Activated CD4-positive, alpha-beta T cell treated with anti-CD3 and anti-CD28 coated beads for 36 hours (primary cell): ENCODE data around the gene COL4A6. TPM values are rescaled to one million over a fixed set of nuclear protein-coding genes. Genes with fewer than 3 reads are reported as not detected.
A peak's percentile ranks its signal among the peaks of the same experiment; 100 is the strongest.

ENCODE experiments used
- ATAC-seq: fragments of 200-7000 bp; cut with Tn5 transposase; one replicate; pipeline ENCODE4 v1.10.0; 2021; ENCODE audit warnings: mild to moderate bottlenecking, moderate library complexity
- CTCF ChIA-PET: fragments of 350-600 bp; sonication (Branson Sonifier 250); formaldehyde crosslinking; loops from one replicate; lab custom pipeline; 2021; ENCODE audit warnings: antibody characterized with exemption; lab: Charles Lee
- POLR2A ChIA-PET: fragments of 350-600 bp; sonication (Branson Sonifier 250); formaldehyde crosslinking; loops from one replicate; lab custom pipeline; 2021; ENCODE audit warnings: antibody characterized with exemption, inconsistent platforms; lab: Charles Lee
- DNase-seq: peaks from one replicate; pipeline ENCODE4 v3.0.0-alpha.2; 2020
- H3K27ac Mint-ChIP-seq: one replicate; pipeline ENCODE4 v1.8.0; 2021; ENCODE audit warnings: mixed read lengths
- H3K27me3 Mint-ChIP-seq: one replicate; pipeline ENCODE4 v1.8.0; 2021; ENCODE audit warnings: mixed read lengths
- H3K36me3 Mint-ChIP-seq: one replicate; pipeline ENCODE4 v1.8.0; 2021; ENCODE audit warnings: low read depth, mixed read lengths
- H3K4me1 Mint-ChIP-seq: one replicate; pipeline ENCODE4 v1.8.0; 2021; ENCODE audit warnings: mixed read lengths
- H3K4me3 Mint-ChIP-seq: one replicate; pipeline ENCODE4 v1.8.0; 2021; ENCODE audit warnings: mild to moderate bottlenecking, moderate library complexity, mixed read lengths
- H3K9me3 Mint-ChIP-seq: one replicate; pipeline ENCODE4 v1.8.0; 2021; ENCODE audit warnings: low read depth, mixed read lengths
- intact Hi-C, 2 experiments: fragments of 100-400 bp; cut with DNase I in 1 of 2; cut with micrococcal nuclease in 1 of 2; formaldehyde crosslinking; loops; one replicate each; pipeline versions ENCODE4 v1.14.2 to v1.15.1; 2022 to 2024; cut with DNase I, micrococcal nuclease
- total RNA-seq, 2 experiments: library from RNA; stranded (reverse); gene quantifications; one replicate each; pipeline ENCODE4 v1.2.3, GENCODE V29; 2021

The COL4A6 gene
- total RNA-seq, 2 experiments from 2014 or later: not detected

GRCh38 chrX:108199041-108199440 is 239.2 kb downstream of the COL4A6 start:
- Mint-ChIP-seq H3K9me3 (no peaks in the 10 kb centered on the region), H3K27me3 (no peaks in the 10 kb centered on the region), H3K27ac (no peak overlapping the region), H3K36me3 (no peaks in the 10 kb centered on the region), H3K4me3 (no peak overlapping the region), H3K4me1 (no peaks in the 10 kb centered on the region)
- CTCF ChIA-PET: interaction anchor here (1.1 to 1.3 kb wide), 2 partner anchors 25 to 46 kb away, joined by 3 read pairs; no protein-coding TSS in a partner anchor
- ATAC-seq (no peak), DNase-seq (no peak)
- POLR2A ChIA-PET: no interaction called here
- intact Hi-C loops: loop anchor here in 1 of 2 experiments (10.0 kb wide), 2 partner anchors 56 to 336 kb away; no protein-coding TSS in a partner anchor

DNA sequence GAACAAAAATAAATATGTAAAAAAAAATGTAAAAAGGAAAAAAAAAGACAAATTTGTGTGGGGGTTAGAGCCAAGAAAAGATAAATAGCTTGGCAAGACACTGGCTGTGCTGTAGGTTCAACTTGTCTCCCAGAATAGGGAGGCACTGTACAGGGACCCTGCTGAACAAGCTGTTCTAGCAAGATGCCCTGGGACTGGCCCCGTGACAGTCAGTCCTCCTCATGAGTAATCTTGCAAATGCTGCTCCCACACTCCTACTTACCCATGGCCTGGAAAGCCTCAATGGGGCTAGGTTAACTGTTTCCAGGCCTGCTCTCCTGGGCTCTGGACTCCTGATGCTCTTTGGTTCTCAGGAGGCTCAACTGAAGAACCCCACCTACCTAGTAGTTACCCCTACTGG is 239.8 kb downstream of the COL4A6 start:
- no peaks in the 10 kb centered on the region for H3K27me3 Mint-ChIP-seq
- DNase-seq: no peak
- ATAC-seq: no peak
- H3K27ac Mint-ChIP-seq: no peak overlapping the region
- no peak overlapping the region for H3K4me3 Mint-ChIP-seq
- no peaks in the 10 kb centered on the region for H3K9me3 Mint-ChIP-seq
- H3K36me3 Mint-ChIP-seq: no peaks in the 10 kb centered on the region
- intact Hi-C loops: loop anchor here in 1 of 2 experiments (10.0 kb wide), 2 partner anchors 56 to 336 kb away; no protein-coding TSS in a partner anchor
- POLR2A ChIA-PET: no interaction called here
- CTCF ChIA-PET: interaction anchor here (0.6 kb wide), 1 partner anchor 521 kb away, joined by 3 read pairs; no protein-coding TSS in a partner anchor
- no peaks in the 10 kb centered on the region for H3K4me1 Mint-ChIP-seq

GRCh38 chrX:108186811-108187210 is 251.4 kb downstream of the COL4A6 start:
- POLR2A ChIA-PET: no interaction called here
- ATAC-seq (no peak), DNase-seq (no peak)
- Mint-ChIP-seq H3K27ac (no peak overlapping the region), H3K27me3 (no peaks in the 10 kb centered on the region), H3K4me3 (no peak overlapping the region), H3K4me1 (no peaks in the 10 kb centered on the region), H3K36me3 (no peaks in the 10 kb centered on the region), H3K9me3 (no peaks in the 10 kb centered on the region)
- intact Hi-C loops: no loop called here
- CTCF ChIA-PET: no interaction called here

DNA sequence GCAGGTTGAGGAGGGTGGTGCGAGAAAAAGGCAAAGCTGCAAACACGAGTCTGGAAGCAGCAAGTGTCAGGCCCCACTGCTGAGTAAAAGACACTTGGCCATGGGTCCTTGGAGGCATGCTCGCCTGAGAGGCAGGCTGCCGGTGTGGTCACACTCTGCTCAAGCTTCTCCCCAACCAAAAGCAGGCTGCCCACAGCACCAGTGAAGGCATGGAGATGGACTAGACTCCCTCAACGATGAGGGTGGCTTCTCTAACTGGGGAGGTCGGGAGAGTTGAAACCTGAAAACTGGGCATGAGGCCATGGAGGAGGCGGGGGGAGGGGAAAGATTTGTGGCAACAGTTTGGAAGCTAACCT is 260.1 kb downstream of the COL4A6 start:
- H3K9me3 Mint-ChIP-seq: no peaks in the 10 kb centered on the region
- no peak overlapping the region for H3K27ac Mint-ChIP-seq
- DNase-seq (no peak), ATAC-seq (no peak)
- intact Hi-C loops: no loop called here
- H3K36me3 Mint-ChIP-seq: no peaks in the 10 kb centered on the region
- ChIA-PET CTCF (no interaction called here), POLR2A (no interaction called here)
- no peak overlapping the region for H3K4me3 Mint-ChIP-seq
- no peaks in the 10 kb centered on the region for H3K27me3 Mint-ChIP-seq
- no peaks in the 10 kb centered on the region for H3K4me1 Mint-ChIP-seq

DNA sequence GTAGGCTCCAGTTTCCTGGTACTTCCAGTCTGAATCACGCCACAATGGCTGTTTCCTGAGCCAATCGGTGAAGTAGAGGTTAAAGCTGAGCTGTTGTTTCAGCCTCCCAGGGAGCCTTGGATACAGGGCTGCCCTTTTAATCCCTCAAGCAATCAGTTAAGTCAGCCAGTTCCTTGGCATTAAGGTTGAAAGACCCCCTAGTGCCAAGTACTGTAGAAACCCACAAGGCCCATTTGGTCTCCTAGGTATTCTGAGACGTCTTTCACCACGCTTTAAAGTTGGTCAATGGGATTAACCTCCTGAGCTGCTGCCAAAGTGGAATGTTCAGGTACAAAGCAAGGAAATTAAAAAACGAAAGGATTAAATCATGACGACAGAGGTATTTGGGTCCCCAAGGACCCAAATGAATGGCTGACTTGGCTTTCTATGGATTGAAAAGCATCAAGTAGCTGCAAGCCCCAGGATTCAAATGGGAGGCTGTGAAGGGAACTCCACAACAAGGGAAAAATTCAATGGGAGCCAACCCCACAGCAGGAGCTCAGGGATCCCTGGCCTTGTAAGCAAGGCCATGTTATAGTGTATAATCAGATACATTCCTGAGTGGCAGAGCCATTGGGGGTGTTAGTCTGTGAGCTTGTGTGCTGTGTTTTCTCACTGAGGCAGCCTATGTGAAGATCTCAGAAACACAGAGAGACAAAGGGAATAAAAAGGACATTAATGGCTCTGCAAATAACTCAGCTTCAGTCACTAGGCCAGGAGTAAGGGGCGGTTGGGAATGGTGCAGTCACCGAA is 260.7 kb downstream of the COL4A6 start:
- H3K27me3 Mint-ChIP-seq: no peaks in the 10 kb centered on the region
- H3K27ac Mint-ChIP-seq: no peak overlapping the region
- ATAC-seq (no peak), DNase-seq (no peak)
- H3K4me3 Mint-ChIP-seq: no peak overlapping the region
- ChIA-PET CTCF (interaction anchor here (0.6 to 0.7 kb wide), 2 partner anchors 74 to 171 kb away, joined by 3 to 4 read pairs; no protein-coding TSS in a partner anchor), POLR2A (no interaction called here)
- no peaks in the 10 kb centered on the region for H3K36me3 Mint-ChIP-seq
- H3K4me1 Mint-ChIP-seq: no peaks in the 10 kb centered on the region
- intact Hi-C loops: no loop called here
- H3K9me3 Mint-ChIP-seq: no peaks in the 10 kb centered on the region

DNA sequence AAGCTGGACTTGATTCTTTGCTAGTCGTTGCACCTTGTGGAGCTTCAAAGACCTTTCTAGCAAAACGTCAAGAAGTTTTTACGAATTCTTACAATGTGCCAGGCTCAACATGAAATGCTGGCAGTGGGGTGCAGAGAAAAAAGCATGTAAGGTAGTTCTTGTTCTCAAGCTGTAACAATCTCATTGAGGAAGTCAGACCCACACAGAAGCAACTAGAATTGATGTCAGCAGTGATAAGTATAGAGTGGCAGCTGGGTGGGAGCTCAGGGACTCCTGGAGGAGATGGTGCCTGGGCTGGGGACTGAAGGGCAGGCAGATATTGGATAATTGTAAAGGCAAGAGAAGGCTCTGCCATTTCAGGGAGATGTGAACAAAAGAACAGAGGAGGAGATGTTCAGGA is 264.3 kb downstream of the COL4A6 start:
- H3K27ac Mint-ChIP-seq: no peak overlapping the region
- intact Hi-C loops: no loop called here
- no peaks in the 10 kb centered on the region for H3K4me1 Mint-ChIP-seq
- no peaks in the 10 kb centered on the region for H3K27me3 Mint-ChIP-seq
- ATAC-seq (no peak), DNase-seq (no peak)
- H3K36me3 Mint-ChIP-seq: no peaks in the 10 kb centered on the region
- ChIA-PET CTCF (interaction anchor here (0.7 kb wide), 1 partner anchor 562 kb away, joined by 4 read pairs; no protein-coding TSS in a partner anchor), POLR2A (no interaction called here)
- H3K4me3 Mint-ChIP-seq: no peak overlapping the region
- no peaks in the 10 kb centered on the region for H3K9me3 Mint-ChIP-seq

- Mint-ChIP-seq H3K36me3 (no peaks in the 10 kb centered on the region), H3K4me1 (no peaks in the 10 kb centered on the region), H3K27ac (no peak overlapping the region), H3K27me3 (no peaks in the 10 kb centered on the region), H3K9me3 (no peaks in the 10 kb centered on the region), H3K4me3 (no peak overlapping the region)
- DNase-seq (no peak), ATAC-seq (no peak)
- intact Hi-C loops: no loop called here
- POLR2A ChIA-PET: no interaction called here
- CTCF ChIA-PET: no interaction called here
Observed at GRCh38 chrX:108171671-108172070, 266.6 kb downstream of the COL4A6 start.

GRCh38 chrX:108169768-108170167 is 268.5 kb downstream of the COL4A6 start:
- Mint-ChIP-seq H3K4me3 (no peak overlapping the region), H3K27me3 (no peaks in the 10 kb centered on the region), H3K9me3 (no peaks in the 10 kb centered on the region), H3K36me3 (no peaks in the 10 kb centered on the region), H3K4me1 (no peaks in the 10 kb centered on the region), H3K27ac (no peak overlapping the region)
- no peak for ATAC-seq
- DNase-seq: no peak
- POLR2A ChIA-PET: no interaction called here
- intact Hi-C loops: no loop called here
- CTCF ChIA-PET: interaction anchor here (1.0 kb wide), 1 partner anchor 12 kb away, joined by 3 read pairs; no protein-coding TSS in a partner anchor

- intact Hi-C loops: no loop called here
- Mint-ChIP-seq H3K27me3 (no peaks in the 10 kb centered on the region), H3K27ac (no peak overlapping the region), H3K4me3 (no peak overlapping the region), H3K4me1 (no peaks in the 10 kb centered on the region), H3K9me3 (no peaks in the 10 kb centered on the region), H3K36me3 (no peaks in the 10 kb centered on the region)
- no peak for DNase-seq
- ChIA-PET POLR2A (no interaction called here), CTCF (no interaction called here)
- no peak for ATAC-seq
Observed at GRCh38 chrX:108168961-108169740, 269.1 kb downstream of the COL4A6 start.

- Mint-ChIP-seq H3K27me3 (no peaks in the 10 kb centered on the region), H3K4me3 (no peak overlapping the region), H3K36me3 (no peaks in the 10 kb centered on the region), H3K4me1 (no peaks in the 10 kb centered on the region), H3K9me3 (no peaks in the 10 kb centered on the region), H3K27ac (no peak overlapping the region)
- intact Hi-C loops: no loop called here
- POLR2A ChIA-PET: no interaction called here
- CTCF ChIA-PET: no interaction called here
- DNase-seq (peak; percentile 12), ATAC-seq (no peak)
Observed at GRCh38 chrX:108167211-108167872, 270.9 kb downstream of the COL4A6 start.

- ChIA-PET POLR2A (interaction anchor here (0.6 kb wide), 1 partner anchor 16 kb away, joined by 3 read pairs; no protein-coding TSS in a partner anchor), CTCF (interaction anchor here (0.8 kb wide), 1 partner anchor 1497 kb away, joined by 4 read pairs; no protein-coding TSS in a partner anchor)
- no peak for ATAC-seq
Observed at GRCh38 chrX:108165383-108166111, 272.7 kb downstream of the COL4A6 start.

More at GRCh38 chrX:108165383-108166111, 272.7 kb downstream of the COL4A6 start:
- Mint-ChIP-seq H3K27me3 (no peaks in the 10 kb centered on the region), H3K4me3 (no peak overlapping the region), H3K9me3 (no peaks in the 10 kb centered on the region), H3K27ac (no peak overlapping the region), H3K4me1 (no peaks in the 10 kb centered on the region), H3K36me3 (no peaks in the 10 kb centered on the region)
- no peak for DNase-seq
- intact Hi-C loops: no loop called here
